MM.1S (cell line): ENCODE data around the gene PMIS2.

Source experiments
- DNase-seq: peaks from one replicate; pipeline ENCODE4 v3.0.0-alpha.2; 2015
- H2AFZ ChIP-seq: fragments of 300-600 bp; sonication (generic); 2 replicates; pipeline ENCODE4 v1.6.0; 2016; ENCODE audit warnings: antibody characterized with exemption, low read length
- H3F3A ChIP-seq: fragments of 300-600 bp; sonication (generic); 2 replicates; pipeline ENCODE4 v1.6.1; 2016; ENCODE audit warnings: mild to moderate bottlenecking, antibody characterized with exemption, low read length, moderate library complexity, mixed read lengths; ENCODE audit not compliant: insufficient read depth
- H3K27ac ChIP-seq: fragments of 300-600 bp; sonication (generic); 2 replicates; pipeline ENCODE4 v1.5.1; 2016; ENCODE audit warnings: mild to moderate bottlenecking, low read length
- H3K27me3 ChIP-seq: fragments of 300-600 bp; sonication (generic); replicated peaks from 2 replicates; pipeline ENCODE4 v1.6.0; 2016; ENCODE audit warnings: low read length; ENCODE audit not compliant: insufficient read depth
- H3K36me3 ChIP-seq: fragments of 300-600 bp; sonication (generic); replicated peaks from 2 replicates; pipeline ENCODE4 v1.6.1; 2016; ENCODE audit warnings: mild to moderate bottlenecking, low read length, mixed read lengths; ENCODE audit not compliant: insufficient read depth
- H3K4me1 ChIP-seq: fragments of 300-600 bp; sonication (generic); 2 replicates; pipeline ENCODE4 v1.6.1; 2016; ENCODE audit warnings: low read length, mixed read lengths
- H3K4me2 ChIP-seq: fragments of 300-600 bp; sonication (generic); 2 replicates; pipeline ENCODE4 v1.6.0; 2016; ENCODE audit warnings: low read depth, low read length
- H3K4me3 ChIP-seq: fragments of 300-600 bp; sonication (generic); 2 replicates; pipeline ENCODE4 v1.5.1; 2016; ENCODE audit warnings: low read length, mixed read lengths
- H3K79me2 ChIP-seq: fragments of 300-600 bp; sonication (generic); 2 replicates; pipeline ENCODE4 v1.6.1; 2016; ENCODE audit warnings: mixed run types, low read length, mixed read lengths
- H3K9ac ChIP-seq: fragments of 300-600 bp; sonication (generic); 2 replicates; pipeline ENCODE4 v1.6.1; 2016; ENCODE audit warnings: low read length, mixed read lengths
- H3K9me2 ChIP-seq: fragments of 300-600 bp; sonication (generic); replicated peaks from 2 replicates; pipeline ENCODE4 v1.6.1; 2016; ENCODE audit warnings: mild to moderate bottlenecking, low read length, mixed read lengths; ENCODE audit not compliant: insufficient read depth
- H3K9me3 ChIP-seq: fragments of 300-600 bp; sonication (generic); replicated peaks from 2 replicates; pipeline ENCODE4 v1.6.1; 2016; ENCODE audit warnings: mild to moderate bottlenecking, low read length, mixed read lengths; ENCODE audit not compliant: insufficient read depth
- H4K20me1 ChIP-seq: fragments of 300-600 bp; sonication (generic); 2 replicates; pipeline ENCODE4 v1.6.1; 2016; ENCODE audit warnings: mild to moderate bottlenecking, low read length, moderate library complexity, mixed read lengths; ENCODE audit not compliant: insufficient read depth
- CTCF ChIP-seq: fragments of 300-600 bp; sonication (generic); IDR thresholded peaks from 2 replicates; pipeline ENCODE4 v1.5.1; 2016; ENCODE audit warnings: antibody characterized with exemption, low read length, mixed read lengths
- EZH2 ChIP-seq: fragments of 300-600 bp; sonication (generic); optimal IDR thresholded peaks from 2 replicates; pipeline ENCODE3; 2017; ENCODE audit warnings: low read depth, mild to moderate bottlenecking, antibody characterized with exemption, low read length, mixed read lengths
- EZH2phosphoT487 ChIP-seq: fragments of 300-600 bp; sonication (generic); IDR thresholded peaks from 2 replicates; pipeline ENCODE4 v1.6.1; 2018; ENCODE audit warnings: antibody characterized with exemption, low read length

Gene PMIS2

GRCh38 chr19:35566738-35567137 lies 19.2 kb upstream of the PMIS2 start:
- Histone ChIP-seq H3F3A (no peaks in the 10 kb centered on the region), H4K20me1 (no peaks in the 10 kb centered on the region), H3K27me3 (peaks cover 80% of the 10 kb centered on the region), H3K27ac (no peak overlapping the region), H2AFZ (no peak overlapping the region), H3K9me3 (no peaks in the 10 kb centered on the region), H3K9ac (no peak overlapping the region), H3K9me2 (no peaks in the 10 kb centered on the region), H3K4me3 (no peak overlapping the region), H3K4me2 (no peak overlapping the region), H3K36me3 (no peaks in the 10 kb centered on the region), H3K4me1 (no peaks in the 10 kb centered on the region), H3K79me2 (no peaks in the 10 kb centered on the region)
- TF ChIP-seq CTCF (no peak), EZH2phosphoT487 (no peak), EZH2 (no peak)
- no peak for DNase-seq

GRCh38 chr19:35569281-35569781 lies 16.6 kb upstream of the PMIS2 start:
- Histone ChIP-seq H3K9ac (no peak overlapping the region), H3K4me2 (no peak overlapping the region), H3K4me3 (no peak overlapping the region), H3K4me1 (no peaks in the 10 kb centered on the region), H2AFZ (no peak overlapping the region), H4K20me1 (no peaks in the 10 kb centered on the region), H3F3A (no peaks in the 10 kb centered on the region), H3K27ac (no peak overlapping the region), H3K9me3 (no peaks in the 10 kb centered on the region), H3K79me2 (no peaks in the 10 kb centered on the region), H3K36me3 (no peaks in the 10 kb centered on the region), H3K27me3 (peaks cover 79% of the 10 kb centered on the region), H3K9me2 (no peaks in the 10 kb centered on the region)
- no peak for DNase-seq
- TF ChIP-seq EZH2phosphoT487 (no peak), CTCF (no peak), EZH2 (no peak)

- Histone ChIP-seq H3K4me1 (no peaks in the 10 kb centered on the region), H3K4me2 (no peak overlapping the region), H3K9ac (no peak overlapping the region), H3F3A (no peaks in the 10 kb centered on the region), H3K27me3 (peaks cover 78% of the 10 kb centered on the region), H3K27ac (no peak overlapping the region), H2AFZ (no peak overlapping the region), H3K36me3 (no peaks in the 10 kb centered on the region), H3K9me3 (no peaks in the 10 kb centered on the region), H3K4me3 (no peak overlapping the region), H3K79me2 (no peaks in the 10 kb centered on the region), H3K9me2 (no peaks in the 10 kb centered on the region), H4K20me1 (no peaks in the 10 kb centered on the region)
- TF ChIP-seq EZH2 (no peak), EZH2phosphoT487 (no peak), CTCF (no peak)
- DNase-seq = no peak
These were observed 14.5 kb upstream of the PMIS2 start for GRCh38 chr19:35571406-35571965.
